Neuron (in vitro differentiated cells): ENCODE results near the gene PICK1.

Experiments used
- H2AFZ ChIP-seq: one replicate; pipeline ENCODE4 v1.6.1; 2013; ENCODE audit warnings: low read depth, mild to moderate bottlenecking, inconsistent platforms, low read length, moderate library complexity
- H3K27me3 ChIP-seq: one replicate; pipeline ENCODE4 v1.6.1; 2013; ENCODE audit warnings: low read length; ENCODE audit not compliant: insufficient read depth
- H3K36me3 ChIP-seq: one replicate; pipeline ENCODE4 v1.6.1; 2013; ENCODE audit warnings: low read length; ENCODE audit not compliant: insufficient read depth
- H3K4me1 ChIP-seq: one replicate; pipeline ENCODE4 v1.6.1; 2013; ENCODE audit warnings: low read length; ENCODE audit not compliant: insufficient read depth
- H3K4me3 ChIP-seq: 2 replicates; pipeline ENCODE4 v1.5.1; 2013; ENCODE audit warnings: mild to moderate bottlenecking, low read length, moderate library complexity
- H3K9me3 ChIP-seq: one replicate; pipeline ENCODE4 v1.6.1; 2013; ENCODE audit warnings: low read length

Gene PICK1

DNA sequence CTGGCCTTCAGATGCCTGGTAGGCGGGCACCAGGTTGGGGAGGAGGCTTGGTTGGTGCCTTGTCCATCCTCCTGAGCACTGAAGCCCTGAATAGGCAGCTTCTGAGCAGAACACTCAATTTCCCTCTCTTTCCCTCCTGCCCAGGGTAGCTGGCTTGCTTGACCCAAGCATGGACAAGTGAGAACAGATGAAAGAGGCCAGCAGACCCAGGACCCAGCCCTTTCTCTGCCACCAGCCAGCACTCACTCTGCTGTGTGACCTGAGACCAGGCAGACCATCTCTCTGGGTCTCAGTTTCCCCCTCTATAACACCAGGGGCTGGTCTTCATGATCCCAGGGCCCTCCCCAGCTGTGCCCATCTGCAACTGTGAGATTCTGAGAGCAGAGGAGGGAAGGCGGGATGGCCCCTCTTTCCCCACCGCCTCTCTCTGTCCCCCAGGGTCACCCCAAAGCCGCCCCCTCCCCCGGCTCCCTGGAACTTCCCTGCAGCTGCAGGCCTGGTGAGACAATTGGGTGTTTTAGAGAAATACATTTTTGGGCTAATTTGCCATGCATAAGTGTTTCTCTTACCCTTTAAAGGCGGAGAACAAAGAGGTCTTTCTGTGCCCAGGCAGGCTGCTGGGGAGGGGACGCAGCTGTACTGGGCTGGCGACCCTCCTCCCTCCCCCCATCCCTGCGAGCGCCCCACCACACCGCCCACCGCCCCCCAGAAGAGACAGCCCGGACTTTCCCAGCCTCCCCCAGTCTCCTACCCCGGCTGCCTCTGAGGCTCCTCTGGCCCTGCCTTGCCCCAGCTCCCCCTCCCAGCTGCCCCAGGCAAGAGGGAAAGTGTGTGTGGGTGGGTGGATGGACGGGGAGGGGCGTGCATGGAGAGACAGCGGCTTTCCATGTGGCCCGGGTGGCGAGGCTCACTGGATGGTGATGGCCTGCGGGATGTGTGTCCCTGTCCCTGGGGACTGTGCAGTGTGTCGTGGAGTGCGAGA, 30.8 kb upstream of the PICK1 start:
- H3K4me1 ChIP-seq = peaks cover 15% of the 10 kb centered on the region
- H3K27me3 ChIP-seq = no peaks in the 10 kb centered on the region
- H2AFZ ChIP-seq = no peak overlapping the region
- no peak overlapping the region for H3K4me3 ChIP-seq
- no peaks in the 10 kb centered on the region for H3K36me3 ChIP-seq
- H3K9me3 ChIP-seq = no peaks in the 10 kb centered on the region

DNA sequence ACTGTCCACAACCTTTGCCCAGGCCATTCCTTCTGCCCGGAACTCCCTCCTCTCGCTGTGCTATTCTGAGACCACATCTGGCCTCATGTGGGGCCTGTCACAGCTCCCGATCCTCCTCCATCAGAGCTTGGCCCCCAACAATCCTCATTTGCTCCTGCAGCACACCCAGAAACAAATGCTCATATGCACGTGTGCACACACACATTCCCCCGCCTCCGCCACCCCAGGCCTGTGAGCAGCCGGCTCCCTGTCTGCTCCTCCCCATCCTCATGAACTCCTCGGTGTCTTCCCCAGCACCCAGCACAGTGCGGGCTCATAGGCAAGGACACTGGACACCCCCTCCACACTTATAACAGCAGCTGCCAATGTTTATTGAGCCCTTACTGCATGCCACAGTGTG, 29.7 kb upstream of the PICK1 start:
- peaks cover 16% of the 10 kb centered on the region for H3K4me1 ChIP-seq
- no peak overlapping the region for H3K4me3 ChIP-seq
- no peaks in the 10 kb centered on the region for H3K27me3 ChIP-seq
- H3K36me3 ChIP-seq = no peaks in the 10 kb centered on the region
- no peaks in the 10 kb centered on the region for H3K9me3 ChIP-seq
- no peak overlapping the region for H2AFZ ChIP-seq

DNA sequence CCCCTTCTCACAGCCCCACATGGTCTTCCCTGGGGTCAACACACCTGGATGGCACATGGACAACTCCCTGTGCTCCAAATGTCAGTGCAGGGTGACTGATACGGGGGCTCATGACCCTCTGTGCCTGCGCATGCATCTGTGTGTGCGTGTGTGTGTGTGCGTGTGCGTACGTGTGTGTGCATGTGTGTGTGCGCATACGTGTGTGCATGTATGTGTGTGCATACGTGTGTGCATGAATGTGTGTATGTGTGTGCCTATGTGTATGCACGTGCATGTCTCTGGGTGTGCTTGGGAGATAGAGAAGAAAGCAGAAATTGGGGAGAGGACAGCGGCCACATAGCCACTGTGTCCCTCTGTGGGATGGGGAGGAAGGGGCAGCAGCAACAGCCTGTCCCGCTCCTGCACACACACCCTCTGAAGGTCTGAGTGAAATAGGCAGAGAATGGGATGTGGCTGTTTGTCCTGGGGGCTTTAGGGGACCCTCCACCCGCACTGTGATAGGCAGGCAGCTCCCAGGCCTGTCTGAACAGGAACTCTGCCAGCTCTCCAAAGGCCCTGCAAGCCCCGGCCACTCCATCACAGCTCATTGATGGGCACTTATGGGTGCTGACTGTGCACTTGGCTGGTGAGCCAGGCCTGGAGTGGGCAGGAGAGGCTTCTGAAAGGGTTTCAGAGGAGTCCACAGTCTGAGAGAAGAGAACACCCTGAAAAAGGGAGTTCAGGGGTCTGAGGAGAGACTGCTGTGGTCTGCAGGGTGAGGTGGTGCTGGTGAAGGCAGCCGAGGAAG, 28.7 kb upstream of the PICK1 start:
- H3K4me1 ChIP-seq = peaks cover 21% of the 10 kb centered on the region

DNA sequence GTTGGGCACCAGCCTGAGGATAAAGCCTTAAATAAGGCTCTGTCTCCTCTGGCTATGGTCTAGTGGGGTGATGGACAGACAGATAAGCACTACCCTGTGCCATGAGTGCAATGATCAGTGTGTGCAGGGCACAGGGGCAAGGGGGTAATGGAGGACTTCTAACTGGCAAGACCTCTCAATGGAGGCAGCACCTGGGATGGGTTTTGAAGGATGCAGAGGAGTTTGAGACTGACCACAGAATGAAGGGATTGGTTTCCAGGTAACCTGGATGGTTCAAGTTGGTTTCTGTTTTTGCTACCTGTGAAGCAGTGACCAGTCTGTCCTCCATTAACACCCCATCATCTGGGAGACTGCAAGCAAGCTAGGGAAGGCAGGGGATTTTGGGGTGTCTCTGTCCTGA, 27.8 kb upstream of the PICK1 start:
- H3K9me3 ChIP-seq = no peaks in the 10 kb centered on the region
- H3K4me1 ChIP-seq = peaks cover 30% of the 10 kb centered on the region
- no peaks in the 10 kb centered on the region for H3K27me3 ChIP-seq
- no peak overlapping the region for H2AFZ ChIP-seq
- no peak overlapping the region for H3K4me3 ChIP-seq
- no peaks in the 10 kb centered on the region for H3K36me3 ChIP-seq

More for the DNA sequence above, 28.7 kb upstream of the PICK1 start:
- Histone ChIP-seq H3K4me3 (no peak overlapping the region), H3K27me3 (no peaks in the 10 kb centered on the region), H3K9me3 (no peaks in the 10 kb centered on the region), H3K36me3 (no peaks in the 10 kb centered on the region), H2AFZ (no peak overlapping the region)

DNA sequence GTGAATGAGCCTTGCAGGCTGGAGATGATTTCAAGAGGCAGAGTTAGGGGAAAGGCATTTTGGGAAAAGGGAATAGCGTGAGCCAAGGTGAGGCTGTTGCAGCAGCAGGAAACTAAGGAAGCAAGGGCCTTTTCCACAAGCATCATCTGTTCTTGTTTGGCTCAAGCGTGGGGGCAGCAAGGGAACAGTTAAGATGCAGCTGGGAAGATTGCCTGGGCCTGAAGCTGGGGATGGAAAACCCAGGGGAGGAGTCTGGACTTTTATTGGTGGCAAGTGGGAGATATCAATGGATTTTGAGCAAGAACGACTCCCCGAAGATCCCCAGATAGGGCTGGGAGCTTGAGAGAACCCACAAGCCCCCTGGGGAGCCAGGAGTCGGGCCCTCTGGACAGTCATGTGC, 27.3 kb upstream of the PICK1 start:
- H3K4me1 ChIP-seq = peaks cover 33% of the 10 kb centered on the region
- H3K9me3 ChIP-seq = no peaks in the 10 kb centered on the region
- no peak overlapping the region for H2AFZ ChIP-seq
- H3K36me3 ChIP-seq = no peaks in the 10 kb centered on the region
- no peaks in the 10 kb centered on the region for H3K27me3 ChIP-seq
- H3K4me3 ChIP-seq = no peak overlapping the region

DNA sequence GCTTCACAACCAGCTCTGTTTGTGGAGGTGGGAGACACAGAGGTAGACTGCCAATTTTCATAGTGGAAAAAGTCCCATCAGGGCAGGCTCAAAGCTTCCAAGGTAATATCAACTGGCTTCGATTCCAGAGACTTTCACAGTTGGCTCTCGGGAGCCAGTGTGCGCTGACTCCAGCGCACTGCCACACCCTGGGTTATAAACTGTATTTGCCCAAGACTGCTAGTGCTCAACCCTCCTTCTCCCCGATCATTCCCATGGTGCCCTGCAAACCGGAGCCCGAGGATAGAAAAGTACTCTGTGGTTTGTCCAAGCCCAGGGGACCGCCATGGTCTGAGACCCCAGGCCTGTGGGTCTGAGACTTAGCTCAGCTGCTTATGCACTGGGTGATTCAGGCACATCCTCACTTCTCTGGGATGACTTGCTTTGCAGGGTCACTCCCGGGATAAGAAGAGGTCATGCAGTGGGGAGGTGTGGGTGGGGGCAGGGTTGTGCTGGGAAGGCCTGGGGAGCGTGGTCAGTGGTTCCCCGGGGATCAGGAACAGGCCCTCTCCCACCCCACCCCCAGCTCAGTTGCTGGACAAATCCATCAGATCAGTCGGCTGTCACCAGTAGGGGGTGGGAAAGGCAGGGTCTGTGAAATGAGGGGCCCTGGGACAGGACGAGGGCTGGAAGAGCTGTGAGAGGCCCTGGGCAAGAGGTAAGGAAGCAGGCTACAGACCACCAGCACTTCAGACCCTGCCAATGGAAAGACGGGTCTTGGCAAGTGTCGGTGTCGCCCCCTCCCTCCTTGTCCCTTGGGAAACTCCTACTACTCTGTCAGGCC, 26.7 kb upstream of the PICK1 start:
- Histone ChIP-seq H3K4me1 (peaks cover 33% of the 10 kb centered on the region), H3K4me3 (no peak overlapping the region), H3K27me3 (no peaks in the 10 kb centered on the region), H3K9me3 (no peaks in the 10 kb centered on the region), H3K36me3 (no peaks in the 10 kb centered on the region), H2AFZ (no peak overlapping the region)

DNA sequence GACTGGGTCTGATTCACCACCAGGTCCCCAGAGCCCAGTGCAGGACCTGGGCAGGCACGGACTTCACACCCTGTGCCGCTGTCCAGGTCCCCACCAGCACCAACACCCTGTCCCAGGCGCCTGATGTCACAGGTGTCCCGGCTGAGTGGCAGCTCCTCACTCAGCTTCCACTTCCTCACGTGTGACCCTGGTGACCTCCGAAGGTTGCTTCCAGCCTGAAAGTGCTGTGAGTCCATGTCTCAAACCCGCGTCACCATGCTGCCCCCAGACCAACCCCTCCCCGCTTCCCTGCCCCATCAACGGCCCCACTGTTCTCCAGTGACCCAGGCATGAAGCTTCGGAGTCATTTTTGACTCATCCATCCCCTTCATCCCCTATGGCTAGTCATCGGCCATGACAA, 25.7 kb upstream of the PICK1 start:
- no peak overlapping the region for H2AFZ ChIP-seq
- H3K36me3 ChIP-seq = no peaks in the 10 kb centered on the region
- H3K4me1 ChIP-seq = peaks cover 27% of the 10 kb centered on the region
- no peaks in the 10 kb centered on the region for H3K27me3 ChIP-seq
- no peaks in the 10 kb centered on the region for H3K9me3 ChIP-seq
- H3K4me3 ChIP-seq = no peak overlapping the region

DNA sequence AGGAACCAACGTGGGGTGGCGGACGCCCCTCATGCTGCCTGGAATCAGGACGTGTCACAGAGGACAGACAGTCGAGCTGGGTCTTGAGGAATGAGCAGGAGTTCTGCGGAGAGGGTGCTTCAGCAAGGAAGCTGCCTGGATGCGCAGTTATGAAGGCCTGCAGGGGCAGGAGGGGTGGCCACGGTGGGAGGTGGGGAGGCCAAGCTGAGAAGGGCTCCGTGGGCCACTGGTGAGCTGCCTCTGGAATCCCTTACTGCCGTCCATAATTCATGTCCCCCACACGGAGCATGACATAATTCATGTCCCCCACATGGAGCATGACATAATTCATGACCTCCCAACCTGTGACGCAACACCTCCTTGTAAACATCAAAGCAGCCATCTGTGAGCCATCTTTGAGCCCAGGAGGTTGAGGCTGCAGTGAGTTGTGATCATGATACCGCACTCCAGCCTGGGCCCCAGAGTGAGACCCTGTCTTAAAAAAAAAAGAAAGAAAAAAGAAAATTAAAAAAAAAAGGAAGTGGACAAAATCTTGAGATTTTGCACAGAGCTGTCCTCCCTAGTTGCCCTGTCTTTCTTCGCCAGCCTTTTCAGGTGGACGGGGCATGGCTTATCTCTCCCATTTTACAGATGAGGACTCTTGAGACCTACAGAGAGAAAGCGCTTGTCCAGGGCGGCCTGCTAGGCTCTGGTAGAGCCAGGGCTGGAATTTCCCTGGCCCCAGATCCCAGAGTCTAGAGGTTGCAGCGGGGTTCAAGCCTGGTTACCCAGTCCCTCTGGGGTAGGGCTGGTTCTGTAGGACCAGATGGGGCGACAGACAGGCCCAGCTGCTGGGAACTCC, 24.3 kb upstream of the PICK1 start:
- Histone ChIP-seq H2AFZ (no peak overlapping the region), H3K36me3 (no peaks in the 10 kb centered on the region), H3K9me3 (no peaks in the 10 kb centered on the region), H3K4me3 (no peak overlapping the region), H3K27me3 (no peaks in the 10 kb centered on the region), H3K4me1 (peaks cover 23% of the 10 kb centered on the region)

DNA sequence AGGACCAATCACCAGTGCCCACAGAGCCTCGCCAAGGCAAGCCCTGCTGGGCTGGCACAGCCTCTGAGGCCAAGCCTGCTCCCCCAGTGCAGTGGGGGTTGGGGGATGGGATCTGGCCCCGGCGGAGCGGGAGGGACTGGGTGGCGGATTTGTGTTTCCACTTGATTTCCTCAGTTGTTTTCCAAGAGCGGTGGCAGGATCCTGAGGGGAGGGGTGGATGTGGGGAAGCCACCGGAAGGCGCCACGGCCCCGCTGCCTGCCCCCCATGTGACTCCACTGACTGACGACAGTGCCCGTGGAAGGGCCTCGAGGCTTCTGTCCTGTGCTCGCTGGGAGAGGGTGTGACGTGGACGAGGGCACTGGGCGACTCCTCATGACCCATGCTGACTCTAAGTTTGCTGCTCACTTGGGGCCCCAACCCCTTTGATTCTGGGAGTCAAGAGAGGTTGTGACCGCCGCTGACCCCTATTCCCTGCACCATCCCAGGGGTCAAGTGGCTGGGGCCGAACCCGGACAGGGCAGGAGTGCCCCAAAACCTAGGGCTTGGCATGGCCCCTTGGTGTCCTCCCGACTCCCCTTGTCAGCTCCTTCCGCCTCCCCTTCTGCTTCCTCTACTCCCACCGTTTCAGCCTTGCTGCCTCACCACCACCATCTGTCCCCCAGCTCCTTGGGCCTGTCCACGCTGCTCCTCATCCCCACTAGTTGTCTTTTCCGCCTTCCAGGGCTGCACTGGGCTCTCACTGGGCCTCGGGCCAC, 23.5 kb upstream of the PICK1 start:
- Histone ChIP-seq H3K4me3 (no peak overlapping the region), H3K36me3 (no peaks in the 10 kb centered on the region), H3K27me3 (no peaks in the 10 kb centered on the region), H3K9me3 (no peaks in the 10 kb centered on the region), H2AFZ (no peak overlapping the region), H3K4me1 (peaks cover 23% of the 10 kb centered on the region)

DNA sequence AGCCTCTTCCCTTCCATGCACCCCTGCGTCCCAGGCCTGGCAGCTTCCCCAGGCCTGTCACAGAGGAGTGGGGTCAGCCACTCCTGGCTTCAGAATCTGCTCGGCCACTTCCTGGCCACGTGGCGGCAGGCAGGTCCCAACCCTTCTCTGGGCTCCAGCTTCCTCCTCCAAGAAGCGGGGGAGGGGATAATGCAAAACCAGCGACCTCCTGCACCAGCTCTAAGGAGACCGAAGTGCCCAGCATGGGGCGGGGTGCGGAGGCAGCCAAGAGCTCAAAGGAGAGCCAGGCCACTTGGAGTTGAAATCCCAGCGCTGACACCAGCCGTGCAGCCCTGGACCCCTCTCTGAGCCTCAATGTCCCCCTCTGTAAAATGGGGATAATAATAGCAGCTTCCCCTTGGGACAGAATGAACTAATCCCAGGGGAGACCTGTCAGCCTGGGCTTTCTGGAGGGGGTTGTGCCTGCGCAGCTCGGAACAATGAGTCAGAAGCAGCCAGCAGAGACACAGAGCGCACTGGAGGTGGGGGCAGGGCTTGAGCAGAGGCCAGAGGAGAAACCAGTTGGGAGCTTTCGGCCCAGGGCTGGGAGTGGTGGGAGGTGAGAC, 22.8 kb upstream of the PICK1 start:
- H3K9me3 ChIP-seq = no peaks in the 10 kb centered on the region
- no peak overlapping the region for H2AFZ ChIP-seq
- H3K36me3 ChIP-seq = no peaks in the 10 kb centered on the region
- peaks cover 23% of the 10 kb centered on the region for H3K4me1 ChIP-seq
- H3K27me3 ChIP-seq = no peaks in the 10 kb centered on the region
- no peak overlapping the region for H3K4me3 ChIP-seq

DNA sequence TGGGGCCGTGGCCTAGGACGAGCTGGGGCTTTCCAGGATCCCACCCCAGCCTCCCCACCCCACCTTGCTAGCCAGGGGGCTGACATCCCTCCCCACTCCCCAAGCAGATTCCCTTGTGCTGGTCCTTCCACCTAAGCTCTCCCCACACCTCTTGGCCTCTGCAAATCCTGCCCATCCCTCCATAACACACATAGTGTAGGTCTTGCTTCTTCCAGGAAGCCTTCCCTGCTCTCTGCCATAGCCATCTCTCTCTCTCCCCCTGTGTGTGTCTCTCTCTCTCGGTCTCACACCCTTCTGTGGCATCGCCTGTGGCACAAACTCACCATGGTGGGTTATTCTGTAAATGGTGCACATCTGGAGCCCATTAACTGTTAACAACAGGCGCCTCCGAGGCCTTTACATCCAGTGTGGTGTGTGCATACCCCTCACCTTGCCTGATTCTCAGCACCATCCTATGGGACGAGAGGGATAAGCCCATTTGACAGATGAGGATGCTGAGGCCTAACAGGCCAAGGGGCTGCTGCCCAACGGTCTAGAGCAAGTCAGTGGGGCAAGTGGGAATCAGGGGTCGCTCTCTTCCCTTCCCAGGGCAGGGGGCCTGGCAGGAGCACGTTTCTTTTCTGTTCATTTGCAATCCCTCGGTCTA, 22.2 kb upstream of the PICK1 start:
- Histone ChIP-seq H3K4me3 (no peak overlapping the region), H3K9me3 (no peaks in the 10 kb centered on the region), H2AFZ (no peak overlapping the region), H3K4me1 (peaks cover 23% of the 10 kb centered on the region), H3K36me3 (no peaks in the 10 kb centered on the region), H3K27me3 (no peaks in the 10 kb centered on the region)
